BE2C (cell line): Measurements from ENCODE around the gene ACIN1.

Source experiments
- DNase-seq: peaks from one replicate; pipeline ENCODE4 v3.0.0-alpha.2; 2020
- H3K27me3 ChIP-seq: fragments of 250-450 bp; sonication (Bioruptor Pico); 2 replicates; pipeline ENCODE4 v1.5.1; 2020; ENCODE audit warnings: mild to moderate bottlenecking
- H3K36me3 ChIP-seq: fragments of 250-450 bp; sonication (Bioruptor Pico); 2 replicates; pipeline ENCODE4 v1.5.1; 2020; ENCODE audit warnings: mild to moderate bottlenecking
- H3K4me1 ChIP-seq: fragments of 250-450 bp; sonication (Bioruptor Pico); 2 replicates; pipeline ENCODE4 v1.5.1; 2020
- H3K4me3 ChIP-seq: 2 replicates; pipeline ENCODE4 v1.5.1; 2011; ENCODE audit warnings: low read depth, low read length
- H3K9me3 ChIP-seq: fragments of 250-450 bp; sonication (Bioruptor Pico); 2 replicates; pipeline ENCODE4 v1.5.1; 2020
- TF ChIP-seq, protein P1 (sequence below): IDR thresholded peaks from 2 replicates; pipeline ENCODE4 v1.5.1; 2012; ENCODE audit warnings: mild to moderate bottlenecking, low read depth, low read length

Gene ACIN1

DNA sequence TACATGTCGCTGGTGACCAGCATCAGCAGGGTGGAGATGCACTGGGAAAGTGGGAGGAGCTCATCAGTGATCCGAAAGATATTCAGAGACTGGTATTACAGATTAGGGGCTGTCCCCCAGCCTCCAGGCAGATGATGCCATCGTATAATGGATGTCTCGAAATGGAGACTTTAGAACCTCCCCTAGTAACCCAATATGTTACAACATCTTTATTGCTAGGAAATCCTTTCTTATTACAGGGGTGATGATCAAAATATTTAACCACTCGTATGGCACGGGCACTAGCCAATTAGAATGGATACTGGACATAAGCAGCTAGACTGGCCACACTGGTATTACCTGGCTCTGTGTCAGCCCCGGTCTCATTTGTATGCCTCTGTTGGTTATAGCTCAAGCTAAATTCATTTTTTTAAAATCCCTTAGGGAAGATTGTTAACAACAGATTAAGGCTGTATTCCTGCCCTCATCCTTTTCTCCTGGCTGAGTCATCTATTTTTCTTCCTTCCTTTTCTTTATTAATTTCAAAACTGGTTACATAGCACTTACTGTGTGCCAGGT lies 34.9 kb upstream of the ACIN1 start:
- Histone ChIP-seq H3K9me3 (no peaks in the 10 kb centered on the region), H3K4me1 (0 out of 2 replicates have a peak, but pooled peaks cover 4% of the 10 kb centered on the region), H3K27me3 (peaks cover 13% of the 10 kb centered on the region), H3K4me3 (no peak overlapping the region), H3K36me3 (no peaks in the 10 kb centered on the region)
- no peak for DNase-seq
- TF ChIP-seq, protein P1, sequence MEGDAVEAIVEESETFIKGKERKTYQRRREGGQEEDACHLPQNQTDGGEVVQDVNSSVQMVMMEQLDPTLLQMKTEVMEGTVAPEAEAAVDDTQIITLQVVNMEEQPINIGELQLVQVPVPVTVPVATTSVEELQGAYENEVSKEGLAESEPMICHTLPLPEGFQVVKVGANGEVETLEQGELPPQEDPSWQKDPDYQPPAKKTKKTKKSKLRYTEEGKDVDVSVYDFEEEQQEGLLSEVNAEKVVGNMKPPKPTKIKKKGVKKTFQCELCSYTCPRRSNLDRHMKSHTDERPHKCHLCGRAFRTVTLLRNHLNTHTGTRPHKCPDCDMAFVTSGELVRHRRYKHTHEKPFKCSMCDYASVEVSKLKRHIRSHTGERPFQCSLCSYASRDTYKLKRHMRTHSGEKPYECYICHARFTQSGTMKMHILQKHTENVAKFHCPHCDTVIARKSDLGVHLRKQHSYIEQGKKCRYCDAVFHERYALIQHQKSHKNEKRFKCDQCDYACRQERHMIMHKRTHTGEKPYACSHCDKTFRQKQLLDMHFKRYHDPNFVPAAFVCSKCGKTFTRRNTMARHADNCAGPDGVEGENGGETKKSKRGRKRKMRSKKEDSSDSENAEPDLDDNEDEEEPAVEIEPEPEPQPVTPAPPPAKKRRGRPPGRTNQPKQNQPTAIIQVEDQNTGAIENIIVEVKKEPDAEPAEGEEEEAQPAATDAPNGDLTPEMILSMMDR, result no peak

GRCh38 chr14:23128969-23129758 lies 34.2 kb upstream of the ACIN1 start:
- H3K4me3 ChIP-seq, result no peak overlapping the region
- peaks cover 13% of the 10 kb centered on the region for H3K27me3 ChIP-seq
- H3K9me3 ChIP-seq, result no peaks in the 10 kb centered on the region
- DNase-seq, result no peak
- 0 out of 2 replicates have a peak, but pooled peaks cover 4% of the 10 kb centered on the region for H3K4me1 ChIP-seq
- H3K36me3 ChIP-seq, result no peaks in the 10 kb centered on the region
- TF ChIP-seq, protein P1, result no peak

DNA sequence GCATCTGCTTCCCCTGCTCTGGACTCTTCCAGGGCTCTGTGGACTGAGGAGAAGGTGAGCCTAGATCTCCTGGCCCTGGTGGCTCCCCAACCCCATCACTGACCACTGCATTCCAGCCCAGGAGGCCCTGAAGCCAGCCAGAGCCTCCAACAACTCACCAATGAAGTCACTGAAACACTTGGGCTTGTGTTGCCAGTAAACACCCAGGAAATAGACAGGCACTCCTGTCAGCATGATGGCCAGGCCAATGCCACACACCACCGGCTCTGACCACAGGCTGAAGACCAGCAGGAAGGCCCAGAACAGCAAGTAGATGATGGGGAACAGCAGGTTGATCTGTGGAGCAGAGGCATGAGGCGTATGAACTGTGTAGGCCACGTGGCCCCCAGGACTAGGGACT lies 32.9 kb upstream of the ACIN1 start:
- Histone ChIP-seq H3K4me3 (no peak overlapping the region), H3K27me3 (peaks cover 13% of the 10 kb centered on the region), H3K9me3 (no peaks in the 10 kb centered on the region), H3K4me1 (0 out of 2 replicates have a peak, but pooled peaks cover 4% of the 10 kb centered on the region), H3K36me3 (no peaks in the 10 kb centered on the region)
- DNase-seq, result no peak
- TF ChIP-seq, protein P1, result no peak

GRCh38 chr14:23126548-23127278 lies 31.8 kb upstream of the ACIN1 start:
- DNase-seq, result no peak
- no peaks in the 10 kb centered on the region for H3K9me3 ChIP-seq
- TF ChIP-seq, protein P1, result no peak
- 0 out of 2 replicates have a peak, but pooled peaks cover 4% of the 10 kb centered on the region for H3K4me1 ChIP-seq
- no peaks in the 10 kb centered on the region for H3K36me3 ChIP-seq
- H3K4me3 ChIP-seq, result no peak overlapping the region
- peaks cover 13% of the 10 kb centered on the region for H3K27me3 ChIP-seq

DNA sequence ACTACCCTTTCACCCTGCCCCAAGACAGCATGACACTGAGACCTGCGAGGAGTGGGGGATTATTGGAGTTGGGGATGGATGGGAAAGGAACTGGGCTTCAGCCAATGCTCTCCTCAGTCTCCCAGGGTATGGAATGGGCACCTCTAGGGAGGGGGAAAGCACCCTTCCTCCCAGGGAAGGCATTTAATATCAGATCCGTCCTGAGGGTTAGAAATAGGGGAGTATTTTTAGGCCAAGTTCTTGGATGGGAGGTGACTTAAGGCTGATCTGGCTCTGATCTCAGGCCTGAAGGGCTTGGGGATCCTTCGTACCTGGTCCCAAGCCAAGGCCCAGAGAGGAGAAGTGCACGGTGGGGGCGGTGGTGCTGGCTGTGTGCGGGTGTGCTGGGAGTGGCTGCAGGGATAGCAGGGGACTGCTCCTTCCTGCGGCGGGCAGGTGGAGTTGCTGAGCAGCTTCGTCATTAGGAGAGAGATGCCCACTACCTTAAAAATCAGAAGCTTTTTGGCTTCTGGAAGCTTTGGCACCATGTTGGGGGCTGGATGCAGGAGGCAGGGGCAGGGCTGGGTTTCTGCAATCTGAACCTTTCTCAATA lies 31.1 kb upstream of the ACIN1 start:
- H3K9me3 ChIP-seq, result no peaks in the 10 kb centered on the region
- no peak for DNase-seq

More for the DNA sequence above, 31.1 kb upstream of the ACIN1 start:
- no peak overlapping the region for H3K4me3 ChIP-seq
- H3K4me1 ChIP-seq, result 0 out of 2 replicates have a peak, but pooled peaks cover 4% of the 10 kb centered on the region
- H3K36me3 ChIP-seq, result no peaks in the 10 kb centered on the region
- TF ChIP-seq, protein P1, result no peak
- H3K27me3 ChIP-seq, result peaks cover 13% of the 10 kb centered on the region
